ENCODE measurements around the gene CDH4. TPM values are rescaled to one million over a fixed set of nuclear protein-coding genes. Genes with fewer than 3 reads are reported as not detected.

Gene CDH4
- total RNA-seq, 1 donor from 2014 or later, result not detected

DNA sequence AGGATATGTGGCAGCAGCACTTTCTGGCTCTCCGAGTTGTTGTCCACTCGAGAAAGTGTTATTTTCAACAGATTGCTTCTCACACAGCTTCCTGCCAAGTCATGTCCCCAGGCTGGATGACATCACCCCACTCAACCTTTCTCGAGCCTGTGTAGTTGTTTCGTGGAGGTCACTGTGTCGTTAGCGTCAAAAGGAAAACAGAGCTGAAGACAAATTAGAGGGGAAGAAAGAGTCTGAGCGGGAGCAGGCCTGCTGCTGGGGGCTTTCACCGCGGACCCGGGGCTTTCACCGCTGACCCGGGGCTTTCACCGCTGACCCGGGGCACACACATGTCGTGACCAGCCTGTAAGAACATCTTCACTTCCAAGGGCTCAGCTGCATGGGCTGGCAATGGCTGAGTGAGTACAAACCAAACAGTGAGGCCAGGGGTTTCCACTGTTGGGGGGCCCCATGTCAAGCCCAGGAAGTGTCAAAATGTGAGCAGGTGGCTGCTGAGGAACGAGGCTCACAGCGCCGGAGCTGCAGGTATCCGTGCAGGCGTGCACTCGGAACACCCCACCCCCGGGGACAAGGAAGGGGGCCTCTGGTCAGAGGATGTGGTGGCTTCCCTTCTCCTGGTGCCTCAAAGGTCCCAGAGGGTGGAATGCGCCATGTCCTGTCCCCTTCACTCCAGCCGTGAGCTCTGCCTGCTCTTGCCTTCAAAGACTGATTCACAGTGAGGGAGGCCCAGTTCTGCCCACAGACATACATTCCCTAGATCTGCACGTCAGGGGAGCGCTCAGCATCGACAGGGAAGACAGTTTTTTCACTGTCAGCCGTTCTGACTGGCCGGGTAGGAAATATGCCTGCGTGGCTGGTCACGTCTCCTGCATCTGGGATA is 447.7 kb downstream of the CDH4 start:
- DNase-seq (ENCODE audit: low spot score), result no peak

DNA sequence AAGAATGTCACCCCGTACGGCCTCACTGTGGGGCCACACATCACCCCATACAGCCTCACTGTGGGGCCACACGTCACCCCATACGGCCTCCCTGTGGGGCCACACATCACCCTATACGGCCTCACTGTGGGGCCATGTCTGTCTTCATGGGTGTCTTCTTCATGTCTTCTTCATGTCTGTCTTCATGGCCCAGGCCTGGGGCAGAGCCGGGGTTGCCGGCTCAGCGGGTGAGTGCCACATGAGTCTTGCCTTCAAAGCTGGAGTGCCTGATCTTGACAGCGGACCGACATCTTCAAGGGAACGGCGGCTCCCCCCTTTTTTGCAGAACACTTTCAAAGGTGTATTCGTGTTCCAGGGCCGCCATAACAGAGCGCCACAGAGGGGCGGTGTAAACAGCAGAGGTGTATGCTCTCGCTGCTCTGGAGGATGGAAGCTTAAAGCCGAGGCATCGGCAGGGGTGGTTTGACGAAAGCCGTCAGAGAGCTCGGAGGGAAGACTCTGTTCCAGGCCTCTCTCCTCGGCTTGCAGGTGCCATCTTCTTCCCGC is 448.6 kb downstream of the CDH4 start:
- DNase-seq (ENCODE audit: low spot score), result no peak

DNA sequence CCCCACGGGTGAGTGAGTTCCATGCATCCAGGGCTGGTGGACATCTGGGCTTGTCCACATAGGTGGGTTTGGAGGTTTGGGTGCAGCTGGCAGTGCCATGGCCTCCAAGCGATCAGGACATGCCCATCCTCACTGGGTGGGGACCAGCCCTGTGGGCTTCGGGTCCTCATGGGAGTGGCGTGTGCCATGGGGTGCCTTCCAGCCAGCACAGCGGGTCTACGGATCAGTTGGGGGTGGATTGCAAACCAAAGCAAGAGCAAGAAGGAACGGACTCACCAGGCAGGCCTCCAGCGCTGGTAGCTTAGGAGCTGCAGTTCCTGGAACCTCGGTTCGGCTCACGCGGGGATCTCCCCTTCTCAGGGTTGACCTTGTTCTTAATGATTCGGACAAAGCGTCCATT is 449.3 kb downstream of the CDH4 start:
- no peak for DNase-seq (ENCODE audit: low spot score)

DNA sequence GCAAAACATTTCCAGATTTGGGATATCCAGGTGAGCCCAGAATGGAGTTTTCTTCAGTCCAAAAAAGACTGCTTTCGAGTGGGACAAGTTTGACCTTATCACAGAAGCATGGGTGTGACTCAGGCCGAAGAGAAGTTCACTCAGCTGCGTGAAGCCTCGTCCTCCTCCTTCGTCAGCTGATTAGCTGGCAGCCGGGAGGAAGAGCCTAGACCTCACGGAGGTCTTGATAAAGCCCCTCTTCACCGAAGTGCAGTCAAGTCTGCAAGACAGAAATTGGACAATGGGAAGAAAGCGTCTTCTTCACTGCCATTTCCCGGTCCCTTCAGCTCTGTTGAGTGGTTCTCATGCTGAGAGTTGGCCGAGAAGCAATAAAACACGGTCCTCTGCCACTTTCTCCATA is 449.7 kb downstream of the CDH4 start:
- DNase-seq (ENCODE audit: low spot score), result no peak

DNA sequence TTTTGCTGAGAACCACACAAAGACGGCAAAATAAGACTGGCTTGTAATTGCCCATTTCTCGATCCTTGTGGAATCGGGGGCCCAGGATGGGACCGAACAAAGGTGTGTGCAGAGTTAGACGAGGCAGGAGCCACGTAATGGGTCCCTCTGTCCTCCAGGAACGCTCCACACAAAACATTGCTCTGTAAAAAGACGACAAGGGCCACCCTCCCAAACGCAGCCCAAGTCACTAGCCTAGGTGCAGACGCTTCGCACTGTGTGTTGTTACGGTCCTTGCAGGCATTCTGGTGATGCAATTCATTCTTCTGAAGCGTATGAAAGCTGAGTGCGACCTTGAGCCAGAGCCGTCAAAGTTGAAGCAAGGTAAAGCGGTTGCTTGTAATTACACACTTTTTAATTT is 450.2 kb downstream of the CDH4 start:
- no peak for DNase-seq (ENCODE audit: low spot score)

GRCh38 chr20:61704661-61705060 is 452.6 kb downstream of the CDH4 start:
- no peak for DNase-seq (ENCODE audit: low spot score)

DNA sequence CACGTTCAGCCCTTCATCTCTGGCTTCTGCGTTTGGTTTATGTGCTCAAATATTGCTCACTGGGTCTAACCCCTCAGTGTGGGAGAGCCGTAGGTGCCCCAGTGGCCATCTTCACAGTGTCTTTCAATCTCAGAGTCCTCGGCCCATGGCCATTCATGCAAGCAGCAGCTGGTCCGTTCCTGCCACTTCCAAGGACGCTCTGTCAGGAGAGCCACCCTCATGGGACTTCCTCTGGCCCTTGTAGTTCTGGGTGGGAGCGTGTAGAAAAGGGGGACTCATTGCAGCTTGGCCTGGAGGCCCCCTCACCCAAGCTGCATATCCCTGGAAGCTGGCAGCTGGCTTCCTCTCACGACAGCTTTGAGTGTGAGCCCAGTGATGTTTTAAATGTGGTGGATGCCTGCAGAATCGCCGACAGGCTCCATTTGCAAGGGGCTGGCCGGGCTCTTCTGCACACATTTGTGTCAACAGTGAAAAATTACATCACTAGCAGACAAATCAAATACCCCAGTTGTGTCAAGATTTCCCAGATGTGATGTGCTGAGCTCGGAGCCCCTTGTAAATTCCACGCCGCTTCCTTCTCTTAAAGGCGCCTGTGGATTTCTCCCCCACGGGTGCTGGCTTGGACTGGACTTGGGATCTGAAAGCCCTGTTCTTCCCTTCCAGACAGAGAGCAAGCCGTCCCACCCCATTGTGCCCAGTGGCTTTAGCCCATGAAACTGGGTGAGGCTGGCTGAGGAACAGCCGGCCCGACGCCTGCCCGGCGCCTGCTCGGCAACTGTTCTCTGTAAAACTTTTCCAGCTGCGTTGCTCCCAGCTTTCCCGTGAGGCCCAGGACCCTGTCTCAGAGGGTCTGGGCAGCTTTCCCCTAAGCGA is 453.6 kb downstream of the CDH4 start:
- DNase-seq (ENCODE audit: low spot score), result no peak

DNA sequence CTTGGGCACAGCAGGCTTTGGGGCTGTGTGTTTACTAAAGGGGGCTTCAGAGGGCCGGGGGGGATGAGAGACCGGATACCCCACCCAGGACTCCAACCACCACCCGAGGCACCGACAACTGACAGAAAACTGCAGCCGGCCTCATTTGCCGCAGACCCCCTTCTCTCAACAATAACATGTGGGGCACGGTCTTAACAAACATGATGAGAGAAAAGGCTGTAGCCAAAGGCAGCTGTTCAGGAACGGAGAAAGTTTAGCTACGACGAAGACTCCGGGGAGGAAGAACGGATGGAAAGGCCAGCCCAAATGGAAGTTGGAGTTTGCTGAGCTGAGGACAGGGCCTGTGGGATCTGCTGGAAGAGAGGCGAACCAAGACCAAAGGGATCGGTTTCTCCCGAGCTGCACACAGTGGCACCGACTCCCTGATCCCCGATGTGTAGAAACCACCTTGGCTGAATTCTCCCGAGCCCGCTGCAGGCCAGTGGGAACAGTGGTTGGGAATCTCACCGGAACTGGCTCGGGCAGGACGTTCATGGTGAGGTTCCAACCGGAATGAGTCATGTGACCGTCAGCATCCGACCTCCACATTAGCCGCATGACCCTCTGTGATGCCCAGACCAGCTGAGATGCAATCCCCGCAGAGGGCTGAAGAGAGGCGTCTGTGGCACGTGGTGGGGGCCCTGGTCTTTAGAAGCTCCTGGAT is 454.3 kb downstream of the CDH4 start:
- DNase-seq (ENCODE audit: low spot score), result no peak

DNA sequence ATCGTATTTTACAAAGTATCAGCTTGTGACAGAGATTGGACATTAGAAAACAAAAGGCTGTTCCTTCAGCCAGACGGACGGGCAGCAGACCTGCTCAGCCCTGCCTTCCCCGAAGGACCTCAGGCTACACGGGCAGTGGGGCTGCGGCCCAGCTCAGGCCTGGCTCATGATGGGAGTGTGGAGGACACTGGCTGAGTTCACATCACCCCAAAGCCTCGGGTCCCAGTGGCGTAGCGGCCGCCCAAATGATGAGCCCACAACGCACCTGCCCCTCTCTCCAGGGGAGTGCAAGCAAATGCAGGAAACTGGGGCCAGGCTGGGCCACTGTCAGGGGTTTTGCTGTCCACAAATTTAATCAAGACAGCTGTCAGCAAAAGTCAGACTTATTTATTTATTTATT is 456.8 kb downstream of the CDH4 start:
- no peak for DNase-seq (ENCODE audit: low spot score)

GRCh38 chr20:61710108-61710507 is 458.0 kb downstream of the CDH4 start:
- no peak for DNase-seq (ENCODE audit: low spot score)

DNA sequence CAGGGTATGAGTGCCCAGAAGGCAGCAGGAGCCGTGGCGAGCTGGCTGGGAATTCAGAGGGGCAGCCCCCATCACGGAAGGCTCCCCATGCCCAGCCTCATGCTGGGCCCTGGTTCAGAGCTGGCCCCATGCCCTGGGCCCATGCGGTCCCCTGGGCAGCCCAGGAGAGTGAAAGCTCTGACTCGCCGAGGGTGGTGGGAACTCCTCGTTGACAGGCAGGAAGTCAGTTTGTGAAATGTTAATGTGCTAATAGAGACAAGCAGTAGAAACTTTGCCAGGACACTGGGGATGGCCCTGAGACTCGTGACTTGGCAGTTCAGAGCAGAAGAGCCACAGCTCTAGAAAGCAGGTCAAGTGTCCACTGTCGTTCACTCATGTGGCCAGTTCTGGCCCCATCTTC is 460.6 kb downstream of the CDH4 start:
- no peak for DNase-seq (ENCODE audit: low spot score)

DNA sequence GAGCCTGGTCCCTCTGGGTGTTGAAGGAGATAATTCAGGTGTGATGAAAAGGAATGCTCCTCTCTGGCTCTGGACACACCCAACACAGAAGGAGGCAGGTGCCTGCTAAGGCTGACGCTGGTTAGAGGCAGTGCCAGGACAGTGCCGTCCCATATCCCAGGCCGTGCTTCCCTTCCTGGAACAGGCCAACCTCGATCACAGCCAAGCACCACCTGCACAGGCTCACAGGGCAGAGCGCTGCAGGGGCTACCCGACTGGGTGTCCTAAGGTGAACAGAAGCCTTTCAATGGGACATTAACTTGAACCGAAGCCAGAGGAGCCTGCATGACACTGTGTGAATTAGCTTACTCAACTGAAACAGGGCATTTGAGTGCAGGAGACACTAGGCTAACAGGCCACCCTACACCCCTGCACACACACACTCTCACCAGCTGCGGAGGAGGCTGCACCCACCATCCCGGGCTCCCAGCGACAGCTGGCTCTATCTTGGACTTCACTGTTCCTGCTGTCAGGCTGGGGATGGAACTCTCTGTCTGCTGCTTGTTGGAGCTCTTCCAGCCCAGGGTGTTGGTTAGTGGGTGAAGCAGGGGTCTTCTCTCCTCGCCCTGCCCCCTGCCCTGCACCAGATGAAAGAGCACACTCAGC is 466.4 kb downstream of the CDH4 start:
- no peak for DNase-seq (ENCODE audit: low spot score)

GRCh38 chr20:61719691-61720347 is 467.8 kb downstream of the CDH4 start:
- no peak for DNase-seq (ENCODE audit: low spot score)

DNA sequence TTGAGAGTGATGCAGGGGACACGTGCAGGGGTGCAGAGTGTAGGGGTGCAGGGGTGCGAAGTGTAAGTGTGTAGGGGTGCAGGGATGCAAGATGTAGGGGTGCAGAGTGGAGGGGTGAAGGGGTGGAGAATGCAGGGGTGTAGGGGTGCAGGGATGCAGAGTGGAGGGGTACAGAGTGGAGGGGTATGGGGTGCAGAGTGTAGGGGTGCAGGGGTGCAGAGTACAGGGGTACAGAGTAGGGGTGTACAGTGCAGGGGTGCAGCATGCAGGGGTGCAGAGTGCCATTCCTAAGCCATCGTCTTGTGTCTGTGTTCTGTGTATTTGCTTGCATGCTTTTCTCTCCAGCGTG is 468.3 kb downstream of the CDH4 start:
- DNase-seq (ENCODE audit: low spot score), result no peak

DNA sequence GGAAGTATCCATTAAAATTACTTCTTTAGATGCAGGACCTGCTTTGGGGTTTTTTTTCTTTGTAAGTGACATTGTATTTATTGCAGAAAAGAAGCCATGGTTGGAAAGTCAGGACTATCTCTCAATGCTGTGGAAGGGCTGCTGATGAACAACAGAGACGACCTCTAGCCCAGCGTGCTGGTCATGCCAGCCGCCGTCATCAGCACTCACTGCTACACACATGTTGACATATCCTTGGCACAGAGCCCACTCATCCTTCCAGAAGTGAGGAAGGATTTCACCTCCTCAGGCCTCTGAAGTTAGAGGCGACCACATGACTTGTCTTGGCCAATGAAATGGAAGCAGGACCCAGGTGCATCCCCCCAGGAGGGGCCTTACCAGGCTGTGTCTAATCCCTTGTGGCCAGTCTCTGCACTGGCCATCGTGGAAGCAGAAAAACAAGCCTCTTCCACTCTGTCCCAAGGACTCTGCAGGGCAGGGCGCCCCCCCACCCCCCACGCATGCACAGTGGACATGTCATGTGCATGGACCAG is 470.2 kb downstream of the CDH4 start:
- DNase-seq (ENCODE audit: low spot score), result no peak

GRCh38 chr20:61723529-61724257 is 471.6 kb downstream of the CDH4 start:
- DNase-seq (ENCODE audit: low spot score), result no peak

GRCh38 chr20:61724376-61724775 is 472.3 kb downstream of the CDH4 start:
- no peak for DNase-seq (ENCODE audit: low spot score)

GRCh38 chr20:61725145-61725544 is 473.1 kb downstream of the CDH4 start:
- DNase-seq (ENCODE audit: low spot score), result no peak

- no peak for DNase-seq (ENCODE audit: low spot score)
Observed at GRCh38 chr20:61725966-61726365, 473.9 kb downstream of the CDH4 start.

GRCh38 chr20:61726979-61727378 is 474.9 kb downstream of the CDH4 start:
- DNase-seq (ENCODE audit: low spot score), result no peak

Data from mesenteric fat pad (tissue), 1 donor.